NCI-H526 treated with DMSO at 0.1 percent for 48 hours (cell line): Measurements from ENCODE around the gene TSC22D3.

Experiments used
- DNase-seq: peaks from one replicate; lab custom pipeline; 2025; lab: John Stamatoyannopoulos, UW

TSC22D3 gene

DNA sequence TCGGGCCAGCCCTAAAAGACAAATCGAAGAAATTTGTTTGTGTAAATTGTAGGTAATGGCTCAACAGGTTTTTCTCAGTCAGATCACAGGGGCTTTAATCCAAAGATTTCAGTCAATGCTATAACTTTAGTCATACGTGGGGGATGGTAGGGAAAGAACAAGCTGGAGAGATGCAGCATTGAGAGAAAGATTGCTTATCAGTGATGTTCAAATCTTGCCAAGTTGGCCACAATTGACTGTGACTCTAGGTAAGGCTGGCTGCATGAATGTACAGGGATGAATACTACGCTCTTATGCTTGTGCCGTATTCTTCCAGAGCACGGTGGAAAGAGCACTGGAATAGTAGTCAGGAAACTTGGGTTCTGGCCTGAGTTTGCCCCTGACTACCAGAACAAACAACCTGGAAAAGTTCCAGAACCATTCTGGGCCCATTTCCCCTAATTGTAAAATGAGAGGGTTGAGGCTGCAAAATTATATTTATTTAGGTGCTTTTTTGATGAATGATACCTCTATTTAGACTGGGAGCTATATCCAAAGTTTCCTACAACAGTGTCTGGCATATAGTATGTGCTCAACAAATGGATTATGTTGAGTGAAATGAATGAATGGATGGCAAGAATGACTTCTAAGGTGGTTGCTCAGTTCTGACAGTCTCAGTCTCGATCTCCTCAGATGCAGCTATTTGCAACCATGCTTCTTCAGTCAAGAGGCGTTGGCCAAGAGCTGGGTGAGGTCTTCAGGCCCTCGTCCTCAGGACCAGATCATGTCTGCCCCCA is 44.4 kb downstream of the TSC22D3 start:
- DNase-seq: no peak

DNA sequence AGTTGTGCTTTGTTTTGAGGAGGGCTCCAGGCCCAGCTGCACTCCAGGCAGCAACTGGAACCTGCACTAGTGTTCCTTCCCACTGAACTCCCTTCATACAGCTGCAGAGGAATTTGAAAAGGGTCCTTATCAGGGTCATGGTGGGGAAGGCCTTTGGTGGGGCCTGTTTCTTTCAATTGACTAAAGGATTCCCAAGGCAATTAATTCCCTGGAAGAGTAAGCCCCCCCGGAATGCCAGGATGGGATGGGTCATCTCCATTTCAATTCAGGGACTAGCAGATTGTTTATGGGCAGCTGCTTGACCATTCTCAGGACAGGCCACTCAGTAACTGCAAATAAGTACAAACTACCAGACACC is 45.3 kb downstream of the TSC22D3 start:
- no peak for DNase-seq

DNA sequence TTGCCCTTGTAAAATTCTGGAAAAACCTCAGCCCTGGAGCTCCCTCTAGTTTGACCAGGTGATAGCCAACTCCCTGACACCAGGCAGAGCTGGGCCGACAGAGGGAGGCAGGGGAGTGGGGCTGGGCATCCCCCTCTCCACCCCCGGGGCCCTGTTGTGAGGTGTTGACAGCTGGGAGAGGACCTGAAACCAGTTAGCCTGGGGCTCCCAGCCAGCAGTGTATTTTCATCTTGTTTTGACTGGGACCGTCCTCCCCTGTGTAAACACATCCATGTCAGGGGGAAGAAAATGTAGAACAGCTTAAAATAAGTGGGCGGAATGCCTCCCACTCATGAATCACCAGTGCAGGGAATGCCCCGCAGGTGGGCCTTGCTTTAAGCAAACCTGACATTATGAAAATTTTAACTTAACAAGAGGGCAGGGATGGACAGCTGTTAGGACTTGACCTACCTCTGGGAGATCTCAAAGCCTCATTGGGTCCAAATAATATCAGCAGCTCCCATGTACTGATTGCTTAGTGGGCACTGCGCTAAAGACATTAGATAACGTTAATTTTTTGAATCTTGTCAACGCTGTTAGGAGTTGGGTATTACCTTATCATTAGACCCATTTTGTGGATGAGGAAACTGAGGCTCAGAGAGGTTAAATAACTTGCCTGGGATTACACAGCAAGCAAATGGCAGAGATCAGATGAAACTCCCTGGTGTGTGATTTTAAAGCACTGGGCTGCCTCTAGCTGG is 45.9 kb downstream of the TSC22D3 start:
- DNase-seq: no peak

GRCh38 chrX:107728371-107729099 is 47.1 kb downstream of the TSC22D3 start:
- no peak for DNase-seq

- DNase-seq: no peak
Observed at GRCh38 chrX:107726816-107727534, 48.6 kb downstream of the TSC22D3 start.

- no peak for DNase-seq
Observed at GRCh38 chrX:107725761-107726555, 49.6 kb downstream of the TSC22D3 start.

- no peak for DNase-seq
Observed at GRCh38 chrX:107724653-107725052, 50.9 kb downstream of the TSC22D3 start.

DNA sequence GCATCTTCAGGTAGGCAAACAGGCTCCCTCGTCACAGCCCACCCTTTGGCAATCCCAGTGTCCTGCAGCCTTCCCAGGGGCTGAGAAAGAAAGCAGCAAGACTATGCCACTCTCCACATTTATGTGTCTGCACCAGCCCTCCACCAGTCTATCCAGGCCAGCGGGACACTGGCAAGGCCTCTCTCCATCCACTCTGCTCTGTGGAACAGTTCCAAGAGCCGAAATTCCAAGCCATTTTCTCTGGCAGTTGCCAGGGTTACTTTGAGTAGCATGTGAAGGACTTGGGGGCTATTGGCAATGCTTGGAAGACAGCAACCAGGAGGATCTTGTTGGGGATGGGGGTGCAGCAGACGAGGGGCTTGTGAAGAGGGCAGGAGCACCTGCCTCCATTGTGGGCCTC is 52.1 kb downstream of the TSC22D3 start:
- no peak for DNase-seq

- no peak for DNase-seq
Observed at GRCh38 chrX:107721966-107722707, 53.5 kb downstream of the TSC22D3 start.

DNA sequence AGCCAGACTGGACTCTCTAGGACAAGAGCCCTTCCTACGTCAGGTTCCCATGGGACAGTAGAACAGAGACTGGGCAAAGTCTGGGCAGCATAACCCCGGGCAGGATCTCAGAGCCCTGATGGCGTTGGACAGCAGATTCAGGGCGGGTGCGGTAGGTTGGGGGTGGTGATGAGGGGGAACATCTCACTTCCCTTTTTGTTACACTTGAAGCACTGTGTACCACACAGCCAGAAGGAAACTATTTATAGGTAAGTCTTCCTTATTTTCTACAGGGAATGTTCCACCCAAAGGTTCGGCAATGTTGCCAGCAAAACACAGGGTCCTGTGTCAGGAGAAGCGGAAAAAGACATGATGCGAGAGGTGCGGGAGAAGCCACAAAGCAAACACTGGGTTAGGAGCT is 54.3 kb downstream of the TSC22D3 start:
- no peak for DNase-seq

GRCh38 chrX:107718156-107718621 is 57.4 kb downstream of the TSC22D3 start:
- DNase-seq: peak; percentile 33

GRCh38 chrX:107716816-107717700 is 58.5 kb downstream of the TSC22D3 start:
- DNase-seq: peak; percentile 19

GRCh38 chrX:107716118-107716684 is 59.4 kb downstream of the TSC22D3 start:
- no peak for DNase-seq

- no peak for DNase-seq
Observed at GRCh38 chrX:107715331-107716117, 60.1 kb downstream of the TSC22D3 start.

- DNase-seq: no peak
Observed at GRCh38 chrX:107714206-107714891, 61.2 kb downstream of the TSC22D3 start.

DNA sequence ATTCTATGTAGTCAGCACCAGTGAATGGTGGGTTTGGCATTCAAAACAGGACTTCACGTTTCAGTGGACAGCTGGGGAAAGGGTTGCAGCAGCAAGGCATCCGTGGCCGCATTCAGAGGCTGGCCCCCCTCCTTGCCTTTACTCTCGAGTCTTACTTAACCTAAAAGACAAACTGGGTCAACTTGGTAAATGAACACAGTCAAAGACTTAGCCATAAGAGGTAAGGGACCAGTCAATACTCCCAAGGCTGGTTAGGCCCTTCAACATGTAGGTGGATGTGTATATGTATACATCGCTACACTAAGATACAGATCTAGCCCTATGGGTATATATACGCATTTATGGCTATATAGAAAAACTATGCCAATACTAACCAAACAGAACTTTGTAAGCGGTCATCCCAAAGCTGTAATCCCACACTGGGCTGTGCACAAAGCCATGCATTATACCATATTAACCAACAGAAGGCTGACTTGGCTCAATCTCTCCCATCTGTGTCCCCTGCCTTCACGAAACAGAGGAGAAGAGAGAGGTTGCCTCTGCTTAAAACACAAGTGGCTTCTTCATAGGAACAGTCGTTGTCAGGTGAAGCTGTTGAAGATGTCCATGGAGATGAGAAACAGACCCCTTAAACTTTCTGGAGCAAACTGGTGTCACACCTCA is 61.9 kb downstream of the TSC22D3 start:
- no peak for DNase-seq

DNA sequence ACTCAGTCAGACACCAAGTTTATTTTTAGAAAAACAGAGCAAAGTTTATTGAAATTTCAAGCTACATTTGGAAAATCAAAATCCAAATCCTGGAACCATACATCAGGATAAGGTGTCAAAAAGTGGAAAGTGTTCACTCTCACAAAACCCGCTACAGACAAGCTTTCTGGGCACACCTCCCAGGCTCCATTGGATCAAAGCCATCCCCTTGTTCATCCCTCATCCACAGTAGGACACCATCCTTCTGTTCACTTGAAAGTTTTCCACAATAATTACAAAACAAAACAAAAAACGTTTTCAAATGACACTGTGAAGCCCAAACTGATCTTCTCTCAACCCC is 62.4 kb downstream of the TSC22D3 start:
- DNase-seq: no peak
